HEK293T (cell line): ENCODE results near the gene TDP1.

ENCODE experiments used
- ARNT ChIP-seq: fragments of 450-650 bp; IDR thresholded peaks from 2 replicates; pipeline ENCODE4 v1.6.1; 2017; ENCODE audit warnings: mild to moderate bottlenecking
- BHLHE40 ChIP-seq: fragments of 450-650 bp; IDR thresholded peaks from 2 replicates; pipeline ENCODE4 v1.6.1; 2016; ENCODE audit warnings: mild to moderate bottlenecking, moderate library complexity, borderline replicate concordance
- FOXM1 ChIP-seq: fragments of 450-650 bp; IDR thresholded peaks from 2 replicates; pipeline ENCODE4 v1.6.1; 2017; ENCODE audit warnings: mild to moderate bottlenecking, borderline replicate concordance
- HDGF ChIP-seq: fragments of 450-650 bp; IDR thresholded peaks from 2 replicates; pipeline ENCODE4 v1.6.1; 2017; ENCODE audit warnings: antibody characterized with exemption, borderline replicate concordance
- SP1 ChIP-seq: fragments of 450-650 bp; IDR thresholded peaks from 2 replicates; pipeline ENCODE4 v1.6.1; 2017
- SUZ12 ChIP-seq: fragments of 450-650 bp; IDR thresholded peaks from 2 replicates; pipeline ENCODE4 v1.6.1; 2016; ENCODE audit warnings: mild to moderate bottlenecking

DNA sequence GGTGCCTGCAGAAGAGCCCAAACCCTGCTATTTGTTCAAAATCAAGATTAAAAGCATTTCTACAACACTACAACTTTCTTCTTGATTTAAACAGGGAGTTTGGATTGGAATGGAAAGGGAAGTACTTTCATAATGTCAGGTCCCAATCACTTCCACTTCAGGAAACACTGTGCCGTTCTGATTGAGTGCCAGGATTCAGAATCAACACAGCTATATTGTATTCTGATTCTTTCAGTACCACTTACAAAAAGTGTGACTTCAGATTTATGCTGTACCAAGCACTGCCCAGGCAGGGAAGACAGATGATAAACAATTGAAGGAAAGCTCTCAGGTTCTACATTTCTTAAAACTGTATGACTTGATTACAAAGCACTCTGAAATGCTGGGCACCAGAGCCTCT, 3.2 kb downstream of the TDP1 start:
- TF ChIP-seq BHLHE40 (no peak), HDGF (no peak), SP1 (no peak), SUZ12 (no peak), ARNT (no peak), FOXM1 (no peak)
